22Rv1 (cell line): Measurements from ENCODE around the gene TCF7L1.

Experiments used
- ZFX ChIP-seq: fragments of 450-650 bp; IDR thresholded peaks from 2 replicates; pipeline ENCODE4 v1.6.1; 2017; ENCODE audit warnings: antibody characterized with exemption, borderline replicate concordance
- TF ChIP-seq, protein P1 (sequence below): fragments of 450-650 bp; IDR thresholded peaks from 2 replicates; pipeline ENCODE4 v1.5.1; 2017; ENCODE audit warnings: mild to moderate bottlenecking

DNA sequence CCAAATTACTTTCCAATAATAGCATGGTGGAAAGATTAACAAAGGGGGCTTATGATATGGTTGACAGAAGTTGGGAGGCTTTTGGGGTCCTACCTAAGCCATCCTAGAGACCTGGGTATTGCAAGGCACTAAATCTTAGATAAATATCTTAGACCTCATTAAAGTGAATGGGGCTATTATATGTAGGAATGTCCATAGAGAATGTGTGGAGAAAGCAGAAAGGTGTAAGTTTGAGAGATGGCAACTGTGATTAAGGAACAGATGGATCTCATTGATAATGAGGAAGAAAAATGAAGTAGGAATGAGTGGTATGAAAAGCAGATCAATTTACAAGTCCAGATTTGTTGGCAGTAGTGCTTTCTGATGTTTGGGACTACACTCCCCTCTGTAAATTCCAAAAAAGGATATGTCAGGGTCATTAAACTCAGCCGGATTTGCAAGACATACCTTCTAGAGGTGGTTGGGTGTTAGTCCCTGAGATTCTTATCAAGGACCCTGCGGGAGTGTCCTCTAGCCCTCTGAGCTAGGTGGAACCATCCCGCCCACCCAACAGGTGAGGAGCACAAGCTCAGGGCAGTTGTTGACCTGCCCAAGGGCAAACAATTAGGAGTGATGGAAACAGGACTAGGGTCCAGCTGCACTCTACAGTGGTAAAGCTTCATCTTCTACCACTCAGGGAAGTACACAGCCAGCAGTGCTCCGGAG, 12.1 kb downstream of the TCF7L1 start:
- TF ChIP-seq, protein P1, sequence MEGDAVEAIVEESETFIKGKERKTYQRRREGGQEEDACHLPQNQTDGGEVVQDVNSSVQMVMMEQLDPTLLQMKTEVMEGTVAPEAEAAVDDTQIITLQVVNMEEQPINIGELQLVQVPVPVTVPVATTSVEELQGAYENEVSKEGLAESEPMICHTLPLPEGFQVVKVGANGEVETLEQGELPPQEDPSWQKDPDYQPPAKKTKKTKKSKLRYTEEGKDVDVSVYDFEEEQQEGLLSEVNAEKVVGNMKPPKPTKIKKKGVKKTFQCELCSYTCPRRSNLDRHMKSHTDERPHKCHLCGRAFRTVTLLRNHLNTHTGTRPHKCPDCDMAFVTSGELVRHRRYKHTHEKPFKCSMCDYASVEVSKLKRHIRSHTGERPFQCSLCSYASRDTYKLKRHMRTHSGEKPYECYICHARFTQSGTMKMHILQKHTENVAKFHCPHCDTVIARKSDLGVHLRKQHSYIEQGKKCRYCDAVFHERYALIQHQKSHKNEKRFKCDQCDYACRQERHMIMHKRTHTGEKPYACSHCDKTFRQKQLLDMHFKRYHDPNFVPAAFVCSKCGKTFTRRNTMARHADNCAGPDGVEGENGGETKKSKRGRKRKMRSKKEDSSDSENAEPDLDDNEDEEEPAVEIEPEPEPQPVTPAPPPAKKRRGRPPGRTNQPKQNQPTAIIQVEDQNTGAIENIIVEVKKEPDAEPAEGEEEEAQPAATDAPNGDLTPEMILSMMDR = no peak
- no peak for TF ChIP-seq ZFX
